Activated gamma-delta T cell treated with anti-CD3 and anti-CD28 coated beads, Interleukin-2, amount 50 U/mL, for 16 hours (primary cell): ENCODE measurements around the gene C1orf52.

ENCODE experiments used
- DNase-seq: peaks from one replicate; pipeline ENCODE4 v3.0.0-alpha.2; 2020; ENCODE audit warnings: low read depth

The C1orf52 gene

GRCh38 chr1:85259118-85259911, at the start of gene C1orf52:
Gene C1orf52 (minus strand): TSS chr1:85259662. CDS start chr1:85259633, 29 bp downstream.
- peak; percentile 96 for DNase-seq

GRCh38 chr1:85308833-85309350, 49.4 kb upstream of the C1orf52 start:
- no peak for DNase-seq

- peak; percentile 52 for DNase-seq
Observed at GRCh38 chr1:85307987-85308832, 48.7 kb upstream of the C1orf52 start.

- no peak for DNase-seq
Observed at GRCh38 chr1:85306236-85306635, 46.8 kb upstream of the C1orf52 start.

- DNase-seq = no peak
Observed at GRCh38 chr1:85303440-85304162, 44.1 kb upstream of the C1orf52 start.

GRCh38 chr1:85300140-85300539, 40.7 kb upstream of the C1orf52 start:
- no peak for DNase-seq

GRCh38 chr1:85297855-85298629, 38.6 kb upstream of the C1orf52 start:
- DNase-seq = peak; percentile 70

- DNase-seq = no peak
Observed at GRCh38 chr1:85297538-85297854, 38.0 kb upstream of the C1orf52 start.

GRCh38 chr1:85296980-85297379, 37.5 kb upstream of the C1orf52 start:
- no peak for DNase-seq

- no peak for DNase-seq
Observed at GRCh38 chr1:85295654-85296053, 36.2 kb upstream of the C1orf52 start.

- DNase-seq = no peak
Observed at GRCh38 chr1:85295006-85295431, 35.6 kb upstream of the C1orf52 start.

GRCh38 chr1:85290826-85291225, 31.4 kb upstream of the C1orf52 start:
- no peak for DNase-seq

- no peak for DNase-seq
Observed at GRCh38 chr1:85289848-85290335, 30.4 kb upstream of the C1orf52 start.

- no peak for DNase-seq
Observed at GRCh38 chr1:85289207-85289847, 29.9 kb upstream of the C1orf52 start.

- no peak for DNase-seq
Observed at GRCh38 chr1:85284202-85284601, 24.7 kb upstream of the C1orf52 start.

- DNase-seq = no peak
Observed at GRCh38 chr1:85283475-85284199, 24.2 kb upstream of the C1orf52 start.

GRCh38 chr1:85282424-85282823, 23.0 kb upstream of the C1orf52 start:
- DNase-seq = no peak

- no peak for DNase-seq
Observed at GRCh38 chr1:85280636-85281035, 21.2 kb upstream of the C1orf52 start.

GRCh38 chr1:85279458-85280080, 20.1 kb upstream of the C1orf52 start:
- DNase-seq = no peak

GRCh38 chr1:85278853-85279314, 19.4 kb upstream of the C1orf52 start:
- peak; percentile 9 for DNase-seq
